Measurements from ENCODE around the gene RPN2. TPM values are rescaled to one million over a fixed set of nuclear protein-coding genes. Genes with fewer than 3 reads are reported as not detected.

RPN2 gene
- total RNA-seq, 1 experiment from 2014 or later = 257 TPM

- CTCF ChIA-PET = no interaction called here
- Histone ChIP-seq H3K4me1 (ENCODE audit: insufficient read depth, low read length) (no peaks in the 10 kb centered on the region), H3K9me2 (replicated peaks; ENCODE audit: low read length) (no peaks in the 10 kb centered on the region), H3F3A (ENCODE audit: low read length, unreplicated experiment) (no peaks in the 10 kb centered on the region), H3K9ac (ENCODE audit: low read length) (no peak overlapping the region), H2AFZ (ENCODE audit: low read length) (no peak overlapping the region), H3K36me3 (ENCODE audit: low read depth, low read length) (no peaks in the 10 kb centered on the region), H3K9me3 (ENCODE audit: low read length) (no peaks in the 10 kb centered on the region), H3K27ac (ENCODE audit: low read length) (no peak overlapping the region), H3K27me3 (ENCODE audit: low read length) (no peaks in the 10 kb centered on the region), H4K20me1 (ENCODE audit: low read length) (no peaks in the 10 kb centered on the region), H3K79me2 (ENCODE audit: low read length) (no peaks in the 10 kb centered on the region), H3K4me2 (ENCODE audit: low read length) (no peak overlapping the region), H3K4me3 (ENCODE audit: low read length) (no peak overlapping the region)
- no peak for DNase-seq
- BruUV-seq (replicated peaks) = no TSS peak
- POLR2A ChIA-PET (ENCODE audit: unreplicated experiment) = no interaction called here
- no peak for ATAC-seq
- intact Hi-C loops (cut with micrococcal nuclease) = loop anchor here (5.0 kb wide), 1 partner anchor 102 kb away; no protein-coding TSS in a partner anchor
- TF ChIP-seq CTCF (conservative IDR thresholded peaks at IDR 0.05; ENCODE audit: low read depth, low read length) (no peak), EZH2 (IDR thresholded peaks at IDR 0.05; ENCODE audit: low read length, unreplicated experiment) (no peak), EZH2phosphoT487 (IDR thresholded peaks at IDR 0.05; ENCODE audit: borderline replicate concordance, low read length) (no peak)
Observed at GRCh38 chr20:37279820-37280219, 100.7 kb downstream of the RPN2 start.

DNA sequence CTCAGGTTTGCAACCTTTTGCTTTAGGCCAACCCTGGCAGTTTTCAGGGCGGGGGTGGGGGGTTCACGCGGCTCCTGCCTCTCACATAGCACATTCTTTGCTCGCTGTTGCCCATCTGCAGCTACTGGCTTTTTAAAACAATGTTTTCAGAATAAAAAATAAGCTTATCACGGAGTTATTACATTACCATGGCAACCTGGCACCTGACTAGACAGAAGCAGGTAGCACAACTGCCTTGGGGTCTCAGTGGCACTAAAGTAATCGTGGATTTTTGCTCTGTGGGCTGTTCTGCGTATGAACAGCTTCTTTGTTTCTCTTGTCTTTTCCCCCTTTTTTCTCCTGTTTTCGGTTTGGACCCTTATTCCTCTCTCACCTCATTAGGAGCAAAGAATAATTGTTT lies 101.3 kb downstream of the RPN2 start:
- Histone ChIP-seq H3K27ac (ENCODE audit: low read length) (no peak overlapping the region), H3K4me2 (ENCODE audit: low read length) (no peak overlapping the region), H3F3A (ENCODE audit: low read length, unreplicated experiment) (no peaks in the 10 kb centered on the region), H3K9me2 (replicated peaks; ENCODE audit: low read length) (no peaks in the 10 kb centered on the region), H3K9me3 (ENCODE audit: low read length) (no peaks in the 10 kb centered on the region), H3K36me3 (ENCODE audit: low read depth, low read length) (no peaks in the 10 kb centered on the region), H3K79me2 (ENCODE audit: low read length) (no peaks in the 10 kb centered on the region), H2AFZ (ENCODE audit: low read length) (no peak overlapping the region), H3K9ac (ENCODE audit: low read length) (no peak overlapping the region), H4K20me1 (ENCODE audit: low read length) (no peaks in the 10 kb centered on the region), H3K27me3 (ENCODE audit: low read length) (no peaks in the 10 kb centered on the region), H3K4me1 (ENCODE audit: insufficient read depth, low read length) (no peaks in the 10 kb centered on the region), H3K4me3 (ENCODE audit: low read length) (no peak overlapping the region)
- DNase-seq (no peak), ATAC-seq (no peak)
- CTCF ChIA-PET = no interaction called here
- no TSS peak for BruUV-seq (replicated peaks)
- intact Hi-C loops (cut with micrococcal nuclease) = loop anchor here (5.0 kb wide), 1 partner anchor 102 kb away; no protein-coding TSS in a partner anchor
- POLR2A ChIA-PET (ENCODE audit: unreplicated experiment) = no interaction called here
- no peak for TF ChIP-seq EZH2phosphoT487 (IDR thresholded peaks at IDR 0.05; ENCODE audit: borderline replicate concordance, low read length)
- TF ChIP-seq EZH2 (IDR thresholded peaks at IDR 0.05; ENCODE audit: low read length, unreplicated experiment) = no peak

- no peaks in the 10 kb centered on the region for H4K20me1 ChIP-seq (ENCODE audit: low read length)
- ATAC-seq (peak; percentile 76), DNase-seq (peak; percentile 40)
- intact Hi-C loops (cut with micrococcal nuclease) = loop anchor here (5.0 kb wide), 1 partner anchor 100 kb away; no protein-coding TSS in a partner anchor
- TF ChIP-seq EZH2phosphoT487 (IDR thresholded peaks at IDR 0.05; ENCODE audit: borderline replicate concordance, low read length) = no peak
- TF ChIP-seq CTCF (conservative IDR thresholded peaks at IDR 0.05; ENCODE audit: low read depth, low read length) = peak; percentile 61
- no peaks in the 10 kb centered on the region for H3K9me3 ChIP-seq (ENCODE audit: low read length)
- no peak overlapping the region for H3K4me3 ChIP-seq (ENCODE audit: low read length)
- no peaks in the 10 kb centered on the region for H3F3A ChIP-seq (ENCODE audit: low read length, unreplicated experiment)
- CTCF ChIA-PET = interaction anchor here (0.8 to 1.5 kb wide), 5 partner anchors 42 to 252 kb away, joined by 3 to 5 read pairs (median 4); no protein-coding TSS in a partner anchor
- POLR2A ChIA-PET (ENCODE audit: unreplicated experiment) = interaction anchor here (0.6 kb wide), 1 partner anchor 642 kb away, joined by 3 read pairs; no protein-coding TSS in a partner anchor
- no peaks in the 10 kb centered on the region for H3K4me1 ChIP-seq (ENCODE audit: insufficient read depth, low read length)
- no peak overlapping the region for H3K27ac ChIP-seq (ENCODE audit: low read length)
- no peak overlapping the region for H3K4me2 ChIP-seq (ENCODE audit: low read length)
- no TSS peak for BruUV-seq (replicated peaks)
- no peaks in the 10 kb centered on the region for H3K79me2 ChIP-seq (ENCODE audit: low read length)
- H3K9ac ChIP-seq (ENCODE audit: low read length) = no peak overlapping the region
- H3K27me3 ChIP-seq (ENCODE audit: low read length) = no peaks in the 10 kb centered on the region
- H3K9me2 ChIP-seq (replicated peaks; ENCODE audit: low read length) = no peaks in the 10 kb centered on the region
- no peaks in the 10 kb centered on the region for H3K36me3 ChIP-seq (ENCODE audit: low read depth, low read length)
- H2AFZ ChIP-seq (ENCODE audit: low read length) = peak overlapping the region; percentile 14; the same call in 1 of the 2 replicates
Observed at GRCh38 chr20:37282556-37282955, 103.4 kb downstream of the RPN2 start.

Measured in PC-3 (cell line).